ENCODE data around the gene SAMD11.
A peak's percentile ranks its signal among the peaks of the same experiment; 100 is the strongest.
"Not testable (repeated sequence)": the region's sequence is repeated elsewhere in the genome, so short reads cannot be mapped to it uniquely, and the experiment has no call there.

Gene SAMD11

GRCh38 chr1:978835-979743 lies 55.4 kb downstream of the SAMD11 start:
- DNase-seq: no peak

DNA sequence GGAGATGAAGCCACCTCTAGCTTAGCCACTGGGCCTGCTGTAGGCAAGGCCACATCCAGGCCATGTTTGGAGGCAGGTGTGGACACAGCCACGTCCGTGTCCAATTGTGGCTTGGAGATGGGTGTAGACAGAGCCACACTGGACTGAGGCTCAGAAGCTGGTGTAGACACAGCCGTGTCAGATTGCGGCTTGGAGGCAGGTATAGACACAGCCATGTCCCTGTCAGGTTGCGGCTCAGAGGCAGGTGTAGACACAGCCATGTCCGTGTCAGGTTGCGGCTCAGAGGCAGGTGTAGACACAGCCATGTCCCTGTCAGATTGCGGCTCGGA lies 56.0 kb downstream of the SAMD11 start:
- no peak for DNase-seq

DNA sequence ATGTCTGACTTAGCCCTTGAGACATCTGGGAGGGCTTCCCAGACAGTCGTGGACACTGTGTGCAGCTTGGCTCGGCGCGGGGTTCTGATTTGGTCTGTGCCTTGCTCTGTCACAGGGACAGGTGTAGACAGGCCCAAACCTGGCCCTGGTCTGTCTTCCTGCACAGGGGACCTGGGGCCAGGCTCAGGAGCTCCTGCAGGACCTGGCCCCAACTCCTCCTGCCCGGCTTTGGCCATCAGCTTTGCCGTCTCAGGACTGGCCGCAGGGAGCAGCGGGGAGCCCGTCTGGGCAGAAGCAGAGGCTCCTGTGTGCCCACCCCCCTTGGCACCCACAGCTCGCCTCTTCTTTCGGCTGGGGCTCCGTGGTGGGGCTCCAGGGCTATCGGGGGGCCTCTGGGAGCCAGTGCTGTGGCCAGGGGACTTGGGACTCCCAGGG lies 56.4 kb downstream of the SAMD11 start:
- no peak for DNase-seq

- no peak for DNase-seq
Measured at GRCh38 chr1:980602-981395, 57.1 kb downstream of the SAMD11 start.

DNA sequence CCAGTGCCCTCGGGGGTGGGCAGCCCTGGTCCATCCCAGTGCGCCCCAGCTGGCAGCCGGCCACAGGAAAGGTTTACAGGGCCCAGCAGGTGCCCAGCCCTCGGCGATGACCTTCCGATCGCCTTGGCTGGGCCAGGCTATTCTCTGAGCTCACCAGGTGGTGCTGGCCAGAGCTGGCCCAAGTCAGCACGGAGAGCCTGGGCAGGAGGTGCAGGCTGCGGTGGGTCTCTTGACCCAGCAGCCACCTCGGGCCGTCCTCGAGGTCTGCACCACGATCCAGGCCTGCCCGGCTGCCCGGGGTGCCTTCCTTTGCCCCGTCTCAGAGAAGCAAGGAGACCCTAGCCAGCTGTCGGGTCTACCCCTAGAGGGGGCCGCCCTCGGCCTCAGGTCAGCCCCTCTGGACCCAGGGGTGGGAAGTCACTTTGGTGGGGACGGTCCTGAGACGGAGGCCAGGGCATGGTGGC lies 57.8 kb downstream of the SAMD11 start:
- DNase-seq: no peak

DNA sequence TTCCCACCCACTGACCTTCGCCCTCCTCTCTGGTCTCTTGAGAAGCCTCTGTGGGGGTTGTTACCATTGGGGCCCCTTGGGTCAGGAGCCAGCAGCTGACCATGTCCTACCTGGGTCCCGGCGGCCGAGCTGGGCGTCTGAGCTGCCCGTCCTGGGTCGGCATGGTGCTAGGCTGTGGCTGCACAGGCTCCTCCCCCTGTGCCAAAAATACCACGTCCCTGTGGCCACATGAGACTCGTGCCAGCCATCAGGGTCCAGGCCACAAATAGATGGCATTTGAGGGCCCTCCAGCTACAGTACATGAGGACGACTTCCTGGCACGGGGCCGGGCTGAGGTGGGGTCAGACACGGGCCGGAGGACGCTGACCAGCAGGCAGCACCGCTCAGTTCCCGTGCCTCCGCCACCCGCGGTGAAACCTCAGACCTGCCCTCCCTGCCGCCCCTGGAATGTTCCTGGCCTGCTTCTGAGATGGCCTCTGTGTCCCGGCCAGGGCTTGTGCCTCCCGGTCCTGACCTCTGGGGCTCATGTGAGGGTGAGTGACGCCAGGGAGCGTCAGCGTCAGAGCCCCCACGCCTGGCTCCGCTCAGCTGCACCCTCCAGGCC lies 58.3 kb downstream of the SAMD11 start, which contains the start of gene PERM1:
PERM1 (minus strand) TSS at position 139 of the 604 bp plus-strand sequence. CDS start 1,064 bp downstream, outside the sequence.
- no peak for DNase-seq

DNA sequence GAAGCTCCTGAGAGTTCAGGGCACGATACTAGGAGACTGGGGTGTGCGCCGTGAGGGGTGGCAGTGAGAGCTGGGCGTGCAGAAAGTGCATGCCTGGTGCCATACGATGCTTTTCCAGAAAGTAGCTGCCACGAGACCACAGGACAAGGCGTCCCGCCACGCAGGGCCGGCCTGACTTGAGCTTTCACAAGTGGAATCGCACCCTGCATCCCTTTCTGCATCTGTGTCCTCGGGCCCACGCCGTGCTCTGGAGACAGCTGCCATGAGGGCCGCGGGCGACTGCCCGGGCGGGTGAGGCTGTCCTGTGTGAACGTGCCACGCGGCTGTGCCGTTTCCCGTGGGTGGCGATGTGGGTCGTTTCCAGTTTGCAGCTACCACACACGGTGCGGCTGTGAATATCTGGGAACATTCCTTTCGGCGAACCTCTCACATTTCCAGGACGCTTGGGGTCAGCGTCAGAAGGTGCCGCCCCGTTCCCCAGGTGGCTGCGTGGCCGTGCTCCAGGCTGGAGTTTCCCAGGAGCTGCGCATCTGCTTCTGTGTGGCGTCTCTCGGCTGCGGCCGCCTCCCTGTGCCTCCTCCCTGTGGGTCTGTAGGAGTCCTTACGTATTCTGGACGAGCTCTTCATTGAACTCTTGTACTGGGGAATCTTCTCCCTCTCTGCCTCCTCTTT lies 59.2 kb downstream of the SAMD11 start:
- DNase-seq: no peak

DNA sequence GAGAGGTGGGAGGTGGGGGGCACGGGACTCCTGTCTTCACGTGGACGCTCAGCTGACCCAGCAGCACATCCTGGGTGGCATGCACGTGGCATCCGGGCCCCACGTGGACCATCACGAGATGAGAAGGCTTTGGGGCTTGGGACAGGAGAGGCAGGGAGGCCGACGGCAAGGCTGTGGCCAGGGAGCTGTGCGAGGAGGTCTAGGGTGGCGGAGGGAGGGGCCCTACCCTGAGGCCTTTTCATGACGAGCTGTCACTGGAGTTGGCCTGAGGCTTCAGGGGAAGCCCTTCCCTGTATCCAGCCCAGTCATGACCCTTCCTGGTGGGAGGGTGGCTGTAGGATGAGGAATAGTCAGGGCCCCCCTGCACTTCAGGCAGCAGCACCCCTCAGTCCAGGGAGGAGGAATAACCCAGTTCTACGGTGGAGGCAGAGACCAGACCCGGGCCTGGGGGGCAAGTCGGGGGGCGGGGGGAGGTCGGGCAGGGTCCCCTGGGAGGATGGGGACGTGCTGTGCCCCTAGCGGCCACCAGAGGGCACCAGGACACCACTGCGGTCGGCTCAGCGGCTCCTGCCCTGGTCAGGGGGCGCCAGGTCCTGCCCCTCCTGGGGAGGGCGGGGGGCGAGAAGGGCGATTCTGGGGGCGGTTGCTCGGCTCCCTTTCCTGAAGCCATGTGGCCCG lies 60.2 kb downstream of the SAMD11 start:
- peak; percentile 17 for DNase-seq

DNA sequence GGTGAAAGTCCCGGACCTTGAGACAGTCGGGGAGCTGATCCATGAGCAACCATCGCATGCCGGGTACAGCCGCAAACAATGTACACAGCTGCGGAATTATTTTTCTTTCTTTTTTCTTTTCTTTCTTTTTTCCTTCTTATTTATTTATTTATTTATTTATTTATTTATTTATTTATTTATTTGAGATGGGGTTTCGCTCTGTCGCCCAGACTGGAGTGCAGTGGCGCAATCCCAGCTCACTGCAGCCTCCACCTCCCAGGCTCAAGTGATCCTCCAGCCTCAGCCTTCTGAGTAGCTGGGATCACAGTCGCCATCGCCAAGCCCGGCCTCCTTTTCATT lies 60.7 kb downstream of the SAMD11 start:
- no peak for DNase-seq

GRCh38 chr1:985126-985525 lies 61.4 kb downstream of the SAMD11 start:
- DNase-seq: no peak

- not testable (repeated sequence) for DNase-seq
Measured at GRCh38 chr1:988061-988460, 64.3 kb downstream of the SAMD11 start.

DNA sequence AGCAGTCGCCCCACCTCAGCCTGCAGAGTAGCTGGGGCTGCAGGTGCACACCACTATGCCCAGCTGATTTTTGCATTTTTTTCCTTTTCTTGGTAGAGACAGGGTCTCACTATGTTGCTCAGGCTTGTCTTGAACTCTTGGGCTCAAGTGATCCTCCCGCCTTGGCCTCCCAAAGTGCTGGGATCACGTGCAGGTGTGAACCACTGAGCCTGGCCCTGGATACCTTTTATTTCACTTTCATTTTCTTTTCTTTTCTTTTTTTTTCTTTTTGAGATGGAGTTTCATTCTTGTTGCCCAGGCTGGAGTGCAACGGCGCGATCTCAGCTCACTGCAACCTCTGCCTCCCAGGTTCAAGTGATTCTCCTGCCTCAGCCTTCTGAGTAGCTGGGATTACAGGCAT lies 67.6 kb downstream of the SAMD11 start:
- not testable (repeated sequence) for DNase-seq

DNA sequence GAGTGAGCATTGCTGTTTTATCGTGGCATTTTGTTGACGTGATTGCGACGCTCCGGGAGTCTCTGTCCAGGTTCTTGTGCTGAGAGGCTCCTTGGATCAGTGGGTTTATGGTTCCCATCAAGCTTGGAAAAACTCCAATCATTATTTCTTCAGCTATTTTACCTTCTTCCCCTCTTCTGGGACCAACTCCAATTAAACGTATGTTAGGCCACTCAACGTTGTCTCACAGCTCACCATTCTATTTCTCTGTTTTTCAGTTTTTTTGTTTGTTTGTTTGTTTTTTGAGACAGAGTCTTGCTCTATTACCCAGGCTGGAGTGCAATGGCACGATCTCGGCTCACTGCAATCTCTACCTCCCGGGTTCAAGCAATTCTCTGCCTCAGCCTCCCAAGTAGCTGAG lies 68.2 kb downstream of the SAMD11 start:
- no peak for DNase-seq

- no peak for DNase-seq
Measured at GRCh38 chr1:992362-992761, 68.6 kb downstream of the SAMD11 start.

DNA sequence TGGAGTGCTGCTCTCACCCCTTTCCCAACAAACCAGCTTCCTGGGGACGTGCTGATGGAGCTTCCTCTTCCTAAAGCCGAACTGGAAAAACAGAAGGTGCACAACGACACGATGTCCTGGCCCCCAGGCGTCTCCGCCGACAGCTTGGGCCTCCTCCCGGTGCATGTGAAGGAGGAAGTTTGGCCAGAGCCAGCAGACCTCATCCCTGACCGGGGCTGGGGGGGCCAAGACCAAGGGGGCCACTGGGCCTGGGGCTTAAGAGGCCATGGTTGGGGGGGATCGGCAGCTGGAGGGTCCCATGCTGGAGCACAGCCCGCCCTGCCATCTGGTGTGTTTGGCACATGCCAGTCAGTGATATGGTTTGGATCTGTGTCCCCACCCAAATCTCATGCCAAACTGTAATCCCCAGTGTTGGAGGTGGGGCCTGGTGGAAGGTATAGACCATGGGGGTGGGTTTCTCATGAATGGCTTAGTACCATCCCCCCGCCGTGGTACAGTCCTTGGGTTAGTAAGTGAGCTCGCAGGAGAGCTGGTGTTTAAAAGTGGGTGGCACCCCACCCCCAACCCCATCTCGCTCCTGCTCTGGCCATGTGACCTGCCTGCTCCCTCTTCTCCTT lies 69.8 kb downstream of the SAMD11 start:
- DNase-seq: no peak

Data from fibroblast of skin of right biceps (primary cell).